Fibroblast of skin of back (primary cell): ENCODE results near the gene GOLPH3.
"Not testable (repeated sequence)": the region's sequence is repeated elsewhere in the genome, so short reads cannot be mapped to it uniquely, and the experiment has no call there.

ENCODE experiments used
- DNase-seq: peaks from one replicate; pipeline ENCODE4 v3.0.0-alpha.2; 2013

The GOLPH3 gene

DNA sequence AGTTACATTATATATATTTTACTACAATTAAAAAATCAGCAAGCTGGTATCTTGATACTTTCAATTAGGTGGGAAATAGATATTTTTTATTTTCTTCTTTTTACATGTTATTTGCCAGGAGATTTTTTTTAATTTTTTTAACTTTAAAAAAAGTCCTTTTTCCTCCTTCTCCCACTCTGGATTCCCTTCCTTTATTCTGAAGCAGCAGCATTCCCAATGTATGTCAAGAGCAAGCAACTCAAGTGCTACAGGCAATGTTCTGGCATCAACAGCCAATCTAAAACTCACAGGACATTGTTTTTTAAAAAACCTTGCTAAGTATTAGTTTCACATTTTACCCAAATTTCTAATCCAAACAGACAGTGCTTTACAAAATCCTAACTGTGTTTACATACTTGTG, 41.4 kb downstream of the GOLPH3 start:
- DNase-seq, result no peak

DNA sequence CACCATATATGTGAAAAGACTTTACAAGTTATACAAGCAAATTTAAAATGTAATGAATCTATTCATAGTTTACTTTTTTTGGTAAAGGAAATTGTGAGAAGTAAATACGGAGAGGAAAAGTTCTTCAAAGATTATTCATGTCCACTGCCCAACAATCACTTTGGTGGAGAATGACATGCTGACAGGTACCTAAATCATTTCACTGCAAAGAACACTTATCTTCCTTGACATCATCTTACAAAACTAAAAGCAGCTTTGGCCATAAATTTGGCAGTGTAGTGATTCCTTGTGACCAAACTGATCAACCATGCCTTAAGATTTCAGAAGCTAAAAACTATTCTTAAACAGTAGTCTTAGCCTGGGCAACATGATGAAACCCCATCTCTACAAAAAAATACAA, 42.5 kb downstream of the GOLPH3 start:
- no peak for DNase-seq

DNA sequence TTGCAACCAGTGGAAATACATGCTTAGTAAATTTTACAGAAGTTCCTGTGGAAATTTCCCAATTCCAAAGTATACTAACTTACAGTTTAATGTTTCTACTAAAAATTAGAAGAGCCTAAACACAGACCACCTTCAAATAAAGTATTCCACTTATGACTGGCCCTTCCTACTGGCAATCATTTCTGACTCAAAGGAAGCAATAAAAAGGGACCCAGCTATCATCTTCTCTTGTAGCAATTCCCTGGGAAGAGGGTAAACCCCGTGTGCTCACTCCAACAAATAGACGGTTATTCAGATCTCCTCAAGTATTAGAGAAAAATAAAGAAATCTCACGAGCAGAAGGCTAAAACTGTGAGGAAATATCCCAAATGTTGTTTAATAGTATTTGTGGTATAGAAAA, 43.3 kb downstream of the GOLPH3 start:
- DNase-seq, result no peak

DNA sequence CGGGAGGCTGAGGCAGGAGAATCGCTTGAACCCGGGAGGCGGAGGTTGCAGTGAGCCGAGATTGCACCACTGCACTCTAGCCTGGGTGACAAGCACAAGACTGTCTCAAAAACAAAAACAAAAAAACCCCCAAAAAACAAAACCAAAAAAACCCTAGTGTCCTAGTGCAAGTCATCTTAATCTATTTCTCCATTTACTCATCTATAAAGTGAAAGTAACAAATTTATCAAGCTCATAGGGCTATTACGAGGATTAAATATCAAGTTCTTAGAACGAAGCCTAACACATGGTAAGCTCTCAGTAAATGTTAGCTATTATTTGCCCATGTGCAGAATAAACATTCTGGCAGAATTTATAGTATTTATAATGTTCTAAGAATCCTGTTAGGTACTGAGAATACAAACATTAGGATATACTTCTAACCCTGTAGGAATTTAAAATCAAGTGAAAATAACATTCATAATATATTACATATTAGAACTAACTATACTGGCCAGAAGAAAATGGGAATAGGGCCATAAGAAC, 45.0 kb downstream of the GOLPH3 start:
- no peak for DNase-seq

DNA sequence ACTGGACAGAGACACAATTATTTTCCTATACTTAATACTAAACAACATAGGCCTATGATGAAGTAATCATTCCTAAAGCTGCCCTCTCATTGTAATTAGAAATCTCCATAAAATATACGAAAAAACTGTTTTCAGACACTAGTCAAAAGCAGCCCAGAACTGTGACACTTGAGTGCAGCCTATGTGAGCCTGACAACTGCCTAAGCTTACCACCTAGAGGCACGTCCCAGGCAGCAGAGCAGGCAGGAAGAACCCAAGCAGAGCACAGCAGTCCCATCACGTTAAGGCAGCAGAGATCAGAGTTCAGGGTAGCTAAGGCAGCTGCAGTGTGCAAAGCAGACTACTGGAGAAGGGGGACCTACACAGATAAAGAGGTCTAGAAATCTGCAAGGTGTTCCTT, 46.4 kb downstream of the GOLPH3 start:
- DNase-seq, result no peak

DNA sequence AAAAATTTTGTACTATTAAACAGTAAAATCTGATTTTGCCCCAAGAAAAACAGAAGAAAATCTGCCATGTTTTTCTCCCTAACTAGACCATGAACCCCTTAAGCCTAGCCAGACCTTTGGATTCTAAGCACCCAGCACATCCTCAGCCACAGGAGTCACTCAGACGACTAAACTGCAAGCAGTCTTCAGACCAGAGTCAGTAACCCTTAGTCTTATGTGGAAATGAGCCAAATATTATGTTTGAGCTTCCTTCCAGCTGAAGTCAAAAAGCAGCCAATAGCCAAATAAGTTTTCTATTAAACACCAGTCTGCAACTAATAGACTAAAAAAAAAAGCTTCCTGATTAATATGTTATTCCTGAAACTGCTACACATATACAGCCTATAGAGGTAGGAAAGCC, 47.4 kb downstream of the GOLPH3 start:
- no peak for DNase-seq

DNA sequence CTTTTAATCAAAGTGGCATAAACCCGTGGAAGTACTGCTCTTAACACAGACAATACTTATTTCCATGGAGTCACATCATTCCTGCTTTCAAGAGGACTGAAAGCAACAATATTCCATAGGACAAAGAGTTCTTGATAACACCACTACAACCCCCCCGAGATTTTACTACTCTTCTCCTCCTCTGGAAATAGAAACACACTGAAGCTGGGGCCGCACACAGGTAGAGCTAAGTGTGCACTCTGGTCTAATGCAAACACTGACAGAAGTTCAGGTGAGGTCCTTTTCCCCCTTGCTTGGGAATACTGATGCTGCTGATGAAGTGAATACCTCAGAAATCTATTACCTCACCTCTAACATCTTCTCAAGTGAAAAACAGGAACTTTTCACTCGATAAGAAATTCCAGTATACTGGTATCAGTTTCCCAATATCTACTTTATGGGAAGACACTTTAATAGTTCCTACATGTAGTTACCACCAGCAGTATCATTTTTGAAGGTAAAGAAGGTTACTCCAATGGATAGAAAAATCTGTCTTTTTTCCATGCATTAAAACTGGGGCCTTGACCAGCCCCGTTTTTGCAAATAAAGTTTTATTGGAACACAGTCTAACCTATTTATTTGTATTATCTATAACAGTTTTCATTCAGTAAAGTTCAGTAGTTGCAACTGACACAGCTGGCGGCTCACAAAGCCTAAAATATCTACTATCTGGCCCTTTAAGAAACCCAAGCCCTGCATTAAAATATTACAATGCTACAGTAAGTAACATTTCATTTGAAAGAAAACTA, 50.0 kb downstream of the GOLPH3 start:
- DNase-seq, result no peak

DNA sequence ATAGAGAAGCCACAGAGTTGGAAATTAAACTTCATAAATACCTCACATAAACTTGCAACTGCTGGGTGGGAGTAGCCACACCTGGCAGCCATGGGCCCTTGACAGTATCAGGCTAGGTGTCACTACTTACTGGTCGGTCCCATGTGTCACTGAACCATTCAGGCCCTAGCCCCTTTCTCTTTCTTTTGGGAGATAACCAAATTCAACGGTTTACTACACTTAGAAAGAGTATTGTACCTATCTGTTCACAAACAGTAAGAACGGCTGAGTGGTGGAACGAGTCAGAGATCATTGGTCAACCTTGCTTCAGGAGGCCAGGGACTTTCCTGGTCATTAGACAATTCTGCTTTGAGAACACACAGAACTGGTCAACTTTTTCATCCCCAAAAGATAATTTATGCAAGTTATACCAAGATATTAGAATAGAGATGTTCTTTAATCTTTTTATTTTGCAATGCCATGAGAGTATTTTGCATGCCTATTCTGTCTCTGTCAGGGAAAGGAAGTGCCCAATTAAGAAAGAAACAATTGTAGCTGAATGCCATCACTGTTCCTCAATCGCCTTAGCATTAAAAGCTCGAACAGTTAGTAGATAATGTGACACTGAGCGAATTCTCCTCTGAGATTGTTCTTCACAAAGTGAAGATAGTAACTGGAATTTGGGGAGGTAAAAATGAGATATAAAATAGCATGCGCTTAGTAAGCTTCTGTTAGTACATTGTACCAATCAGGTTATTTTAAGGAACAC, 50.9 kb downstream of the GOLPH3 start:
- DNase-seq, result no peak

DNA sequence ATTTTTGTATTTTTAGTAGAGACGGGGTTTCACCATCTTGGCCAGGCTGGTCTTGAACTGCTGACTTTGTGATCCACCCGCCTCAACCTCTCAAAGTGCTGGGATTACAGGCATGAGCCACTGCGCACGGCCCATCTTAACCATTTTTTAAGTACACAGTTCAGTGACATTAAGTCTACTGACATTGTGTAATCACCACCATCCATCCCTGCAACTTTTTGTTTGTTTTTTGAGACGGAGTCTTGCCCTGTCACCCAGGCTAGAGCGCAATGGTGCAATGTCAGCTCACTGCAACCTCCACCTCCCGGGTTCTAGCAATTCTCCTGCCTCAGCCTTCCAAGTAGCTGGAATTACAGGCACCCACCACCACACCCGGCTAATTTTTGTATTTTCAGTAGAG, 55.2 kb downstream of the GOLPH3 start:
- not testable (repeated sequence) for DNase-seq

DNA sequence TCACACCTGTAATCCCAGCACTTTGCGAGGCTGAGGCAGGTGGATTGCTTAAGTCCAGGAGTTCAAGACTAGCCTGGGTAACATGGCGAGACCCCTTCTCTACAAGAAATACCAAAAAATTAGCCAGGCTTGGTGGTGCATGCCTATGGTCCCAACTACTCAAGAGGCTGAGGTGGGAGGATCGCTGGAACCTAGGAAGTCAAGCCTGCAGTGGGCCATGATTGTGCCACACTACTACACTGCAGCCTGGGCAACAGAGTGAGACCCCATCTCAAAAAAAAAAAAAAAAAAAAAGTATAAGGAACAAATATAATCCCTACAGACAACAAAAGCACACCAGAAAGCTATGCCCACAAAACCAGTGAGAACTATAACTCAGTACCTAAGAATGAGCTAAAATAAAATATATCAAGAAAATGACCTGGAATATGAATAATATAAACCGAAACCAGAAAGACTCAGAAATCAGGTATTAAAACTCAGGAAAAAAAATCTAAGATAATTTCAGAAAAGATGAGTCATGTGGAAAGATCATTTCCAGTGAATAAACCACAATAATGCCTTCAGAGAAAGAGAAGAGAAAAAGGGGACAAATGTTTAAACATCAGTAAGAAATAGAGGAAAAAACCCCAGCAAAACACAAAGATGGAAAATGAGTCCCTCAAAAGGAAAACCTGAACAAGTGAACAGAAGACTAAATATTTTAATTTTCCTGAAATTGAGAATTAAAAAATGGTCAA, 57.4 kb downstream of the GOLPH3 start:
- peak; percentile 42 for DNase-seq

DNA sequence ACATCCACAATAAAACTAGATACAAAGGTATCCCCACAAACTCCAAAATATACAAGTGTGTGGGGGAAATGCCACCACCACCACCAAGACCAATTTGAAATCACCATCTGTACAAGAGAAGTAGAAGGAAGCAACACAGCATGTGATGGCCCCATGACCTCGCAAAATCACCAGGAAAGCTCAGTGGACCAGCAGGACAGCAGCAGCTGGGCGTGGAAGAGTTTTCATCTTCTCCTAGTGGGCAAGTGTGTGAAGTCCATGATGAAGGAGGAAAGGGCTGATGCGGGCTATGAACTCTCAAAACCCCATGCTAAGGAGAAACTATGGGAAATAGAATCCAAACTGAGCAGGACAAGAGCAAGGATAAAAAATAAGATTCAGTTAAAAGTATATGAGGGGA, 58.1 kb downstream of the GOLPH3 start:
- peak; percentile 18 for DNase-seq

DNA sequence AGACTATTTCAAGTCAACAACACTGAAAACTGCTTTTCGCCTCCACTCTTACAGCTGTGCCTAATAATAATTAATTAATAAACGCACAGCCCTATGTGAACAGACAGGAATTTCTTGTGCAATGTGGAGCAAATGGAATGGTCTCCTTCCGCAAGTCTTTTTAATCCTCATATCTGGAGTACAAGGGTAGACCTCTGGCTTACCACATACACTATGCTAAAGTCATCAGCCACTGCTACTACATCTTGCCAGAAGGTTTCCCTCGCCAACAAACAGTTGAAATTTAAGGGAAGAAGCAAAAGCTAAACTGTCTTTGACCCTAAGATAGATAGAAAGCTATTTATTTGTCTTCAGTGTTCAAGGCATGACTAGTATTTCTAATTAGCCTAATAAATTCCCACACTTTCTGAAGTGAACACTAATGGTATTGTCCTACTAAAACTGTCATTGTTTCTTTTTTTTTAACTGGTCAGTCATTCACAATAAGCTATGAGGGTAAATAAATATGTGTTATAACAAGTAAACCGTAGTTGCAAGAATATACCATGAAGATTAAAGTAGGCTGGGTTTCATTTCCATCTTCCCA, 63.9 kb downstream of the GOLPH3 start:
- no peak for DNase-seq

DNA sequence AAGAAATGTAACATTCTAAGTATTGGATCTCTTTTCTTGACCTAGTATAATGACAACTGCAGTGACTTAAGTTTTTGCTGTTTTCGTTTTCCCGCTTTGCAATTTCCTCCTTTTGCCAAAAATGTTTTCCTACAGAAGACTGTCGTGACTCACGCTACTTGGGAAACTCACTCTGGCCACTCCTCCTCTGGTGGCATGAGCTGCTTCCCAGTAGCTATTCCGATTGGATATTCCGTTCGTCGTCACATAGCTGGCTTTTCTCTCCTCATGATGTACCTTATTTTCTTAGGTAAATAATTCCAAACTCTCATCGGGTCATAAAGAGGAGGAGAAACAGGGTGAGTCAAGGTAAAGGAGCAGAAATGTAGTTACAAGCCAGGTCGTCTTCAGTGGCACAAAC, 64.9 kb downstream of the GOLPH3 start:
- peak; percentile 49 for DNase-seq

DNA sequence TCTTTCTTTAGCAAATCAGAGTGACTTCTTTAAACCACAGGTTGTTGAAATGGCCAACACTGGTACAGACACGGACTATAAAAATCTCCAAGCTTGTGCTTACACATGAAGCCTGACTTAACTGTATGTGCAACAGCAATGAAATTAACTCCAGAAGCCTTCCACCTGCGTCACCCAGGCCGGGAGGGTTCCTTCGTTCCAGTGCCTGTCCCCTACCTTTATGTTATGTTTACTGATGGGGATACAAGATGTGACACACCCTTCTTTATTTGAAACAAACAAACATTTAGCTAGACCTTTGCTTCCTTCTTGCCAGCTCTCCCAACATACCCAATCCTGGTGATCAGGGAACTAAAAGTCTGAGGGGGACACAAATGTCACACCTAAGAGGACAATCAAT, 66.0 kb downstream of the GOLPH3 start:
- no peak for DNase-seq

DNA sequence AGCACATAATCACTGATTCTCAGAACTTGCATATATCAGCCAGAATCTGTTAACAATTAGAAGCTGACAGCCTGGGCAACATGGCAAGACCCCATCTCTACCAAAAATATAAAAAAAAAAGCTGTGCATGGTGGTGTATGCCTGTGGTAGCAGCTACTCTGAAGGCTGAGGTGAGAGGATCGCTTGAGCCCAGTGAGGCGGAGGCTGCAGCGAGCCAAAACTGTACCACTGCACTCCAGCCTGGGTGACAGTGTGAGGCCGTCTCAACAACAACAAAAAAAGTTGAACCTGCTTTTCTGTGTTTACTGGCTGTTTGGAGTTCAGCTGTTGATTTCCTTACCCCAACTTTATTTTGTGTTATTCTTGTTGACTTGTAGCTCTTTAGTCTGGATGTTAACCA, 66.8 kb downstream of the GOLPH3 start:
- DNase-seq, result no peak

DNA sequence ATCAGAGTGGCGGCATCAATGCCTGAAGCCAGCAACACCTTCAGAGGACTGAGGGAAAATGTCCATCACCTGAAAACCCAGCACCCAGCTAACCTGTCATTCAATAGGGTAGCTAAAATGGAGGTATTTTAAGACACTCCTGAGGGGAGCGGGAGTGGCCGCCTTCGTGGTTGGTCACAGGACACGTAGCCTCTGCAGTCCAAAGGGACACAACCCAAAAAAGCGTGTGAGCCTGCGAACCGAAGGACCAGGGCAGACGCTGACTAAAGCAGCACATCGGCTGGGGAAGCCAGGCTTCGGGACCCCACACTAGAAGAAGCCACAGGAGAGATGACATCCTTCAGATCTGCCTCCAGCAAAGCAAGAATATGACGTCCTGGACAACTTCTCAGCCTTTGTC, 70.6 kb downstream of the GOLPH3 start:
- DNase-seq, result no peak

DNA sequence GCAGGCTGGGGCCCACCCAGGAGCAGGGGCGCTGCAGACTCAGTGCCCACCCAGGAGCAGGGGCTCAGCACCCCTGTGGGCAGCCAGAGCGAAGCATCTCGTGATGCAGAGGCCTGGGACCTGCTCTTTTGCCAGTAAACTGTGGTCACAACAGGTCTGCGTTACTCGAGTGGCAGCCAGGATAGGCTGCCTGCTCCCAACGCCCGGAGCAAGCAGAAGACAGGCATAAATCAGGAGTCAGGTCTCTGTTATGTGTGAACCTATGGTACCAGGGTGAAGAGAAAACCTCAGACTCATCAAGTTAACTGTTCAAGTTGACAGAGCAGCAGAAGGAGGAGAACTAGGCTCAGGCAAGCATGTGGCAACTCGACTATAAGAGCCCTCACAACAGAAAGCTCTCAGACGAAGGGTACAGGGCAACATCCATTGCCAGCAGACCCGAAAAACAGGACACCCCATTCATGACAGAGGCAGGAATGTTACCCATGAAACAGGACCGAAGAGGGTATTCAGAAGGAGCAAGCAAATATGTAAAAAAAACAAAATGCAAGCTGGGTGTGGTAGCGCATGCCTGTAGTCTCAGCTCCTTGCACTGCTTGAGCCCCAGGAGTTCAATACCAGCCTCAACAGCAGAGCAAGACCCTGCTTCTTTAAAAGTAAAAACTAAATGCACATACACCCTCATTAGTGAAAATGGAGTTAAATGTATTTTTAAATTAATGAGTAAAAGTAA, 71.7 kb downstream of the GOLPH3 start:
- DNase-seq, result no peak

DNA sequence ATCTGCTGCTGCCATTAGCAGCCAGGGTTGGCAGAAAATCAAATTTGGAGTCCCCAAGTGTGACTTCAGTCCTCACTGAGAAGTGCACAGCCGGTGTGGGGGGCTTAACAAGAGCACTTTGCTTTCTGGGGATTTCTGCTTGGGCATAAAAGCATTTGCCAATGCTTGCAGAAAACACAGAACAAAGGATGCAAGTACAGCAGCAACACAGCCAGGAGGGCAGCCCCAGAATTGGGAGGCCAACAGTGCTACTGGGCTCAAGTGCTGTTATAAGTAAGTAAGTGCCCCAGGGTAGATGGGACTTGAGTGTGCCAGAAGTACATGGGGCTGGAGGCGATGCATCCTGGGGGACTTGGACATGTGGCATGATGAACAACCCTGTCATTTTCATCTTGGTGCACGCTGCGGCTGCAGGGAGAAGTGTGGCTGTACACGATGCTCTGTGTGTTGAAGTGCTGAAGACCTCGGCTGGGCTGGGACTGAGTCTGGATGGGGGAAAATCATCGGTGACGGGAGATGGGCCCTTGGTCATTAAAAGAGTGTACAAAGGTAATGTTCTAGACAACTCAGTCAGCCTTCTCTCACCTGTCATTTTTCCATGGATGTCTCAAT, 73.3 kb downstream of the GOLPH3 start:
- DNase-seq, result no peak

DNA sequence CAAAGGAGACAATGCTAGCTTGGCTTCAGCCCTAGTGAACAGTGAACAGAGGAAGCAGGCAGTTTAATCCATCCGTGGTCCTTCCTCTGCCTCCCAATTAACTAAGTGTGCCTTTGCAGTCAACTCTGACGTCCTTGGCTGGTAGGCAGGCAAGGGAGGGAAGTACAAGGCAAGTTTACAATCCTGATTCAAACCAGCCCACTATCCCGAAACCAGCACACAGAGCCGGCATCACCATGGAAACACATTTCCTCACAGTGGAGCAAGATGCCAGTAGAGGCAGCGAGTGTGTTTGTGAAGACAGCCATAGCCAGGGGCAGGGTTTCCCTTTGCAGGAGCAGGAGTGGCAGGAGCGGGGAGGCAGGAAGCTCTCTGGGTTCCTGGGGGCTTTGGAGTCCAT, 73.9 kb downstream of the GOLPH3 start:
- no peak for DNase-seq

DNA sequence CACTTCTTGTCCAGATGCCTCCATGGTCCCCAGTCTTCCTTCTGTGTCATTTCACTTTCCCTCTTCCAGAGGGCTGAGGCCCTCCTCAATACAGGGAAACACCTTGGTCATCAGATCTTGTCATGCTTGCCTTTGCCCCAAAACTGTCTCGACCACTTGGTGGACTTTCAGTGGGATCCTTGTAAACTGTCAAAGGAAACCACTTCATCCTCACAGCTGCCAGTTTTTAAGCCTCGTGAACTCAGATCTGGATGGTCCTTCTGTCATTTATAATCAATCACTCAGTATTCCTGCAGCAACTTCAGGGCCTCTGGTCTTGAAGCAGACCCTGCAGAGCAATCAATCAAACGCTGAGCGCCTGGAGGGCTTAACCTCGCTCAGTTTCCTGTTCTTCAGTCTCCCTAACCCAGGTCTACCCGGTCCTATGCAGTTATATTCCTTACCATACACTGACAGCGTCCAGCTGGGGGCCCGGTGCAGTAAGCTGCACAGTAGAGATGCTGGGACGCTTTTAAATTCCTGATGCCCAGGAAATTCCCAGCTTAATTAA, 74.6 kb downstream of the GOLPH3 start:
- no peak for DNase-seq

DNA sequence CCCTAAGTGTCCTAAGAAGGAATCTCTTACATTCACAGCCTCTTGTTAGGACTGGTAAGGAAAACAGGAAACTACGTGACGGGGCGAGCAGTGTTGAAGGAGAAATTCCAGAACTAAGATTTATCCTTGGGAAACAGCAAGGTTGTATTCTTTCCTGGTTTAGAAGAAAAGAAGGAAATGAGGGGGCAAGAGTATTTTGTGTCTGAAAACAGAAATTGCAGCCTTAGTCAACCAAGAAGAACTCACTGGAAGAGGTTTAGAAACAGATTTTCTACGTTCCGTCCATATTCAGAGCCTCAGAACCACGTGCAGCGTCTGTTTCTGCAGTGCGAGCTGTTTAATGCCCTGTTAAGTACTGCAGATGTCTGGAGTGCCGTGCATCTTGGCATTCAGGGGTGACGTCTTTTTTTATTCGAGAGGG, 75.2 kb downstream of the GOLPH3 start:
- no peak for DNase-seq
